IMR-90 (cell line): ENCODE results near the gene GKAP1.
"Not testable (repeated sequence)": the region's sequence is repeated elsewhere in the genome, so short reads cannot be mapped to it uniquely, and the experiment has no call there.

Experiments used
- BHLHE40 ChIP-seq: fragments of 150-350 bp; IDR thresholded peaks from 2 replicates; pipeline ENCODE4 v1.6.1; 2016; ENCODE audit warnings: mild to moderate bottlenecking, low read depth, low read length
- CEBPB ChIP-seq: IDR thresholded peaks from 2 replicates; pipeline ENCODE4 v1.6.1; 2012; ENCODE audit warnings: low read depth, low read length, improper control_type of control experiment
- FOS ChIP-seq: fragments of 150-350 bp; IDR thresholded peaks from 2 replicates; pipeline ENCODE4 v1.6.1; 2016; ENCODE audit warnings: low read depth, low read length
- MAFK ChIP-seq: IDR thresholded peaks from 2 replicates; pipeline ENCODE4 v1.6.1; 2012; ENCODE audit warnings: low read depth, low read length, improper control_type of control experiment
- POLR2A ChIP-seq: IDR thresholded peaks from 2 replicates; pipeline ENCODE4 v1.6.1; 2012; ENCODE audit warnings: mild to moderate bottlenecking, low read depth, low read length
- RAD21 ChIP-seq: IDR thresholded peaks from 2 replicates; pipeline ENCODE4 v1.6.1; 2012; ENCODE audit warnings: low read length, improper control_type of control experiment
- RCOR1 ChIP-seq: IDR thresholded peaks from 2 replicates; pipeline ENCODE4 v1.6.1; 2012; ENCODE audit warnings: mild to moderate bottlenecking, low read length, improper control_type of control experiment; ENCODE audit not compliant: insufficient replicate concordance
- RFX5 ChIP-seq: IDR thresholded peaks from 2 replicates; pipeline ENCODE4 v1.8.0; 2012; ENCODE audit warnings: low read depth, mild to moderate bottlenecking, low read length, moderate library complexity
- SMC3 ChIP-seq: fragments of 150-350 bp; IDR thresholded peaks from 2 replicates; pipeline ENCODE4 v1.6.1; 2016; ENCODE audit warnings: low read depth, mild to moderate bottlenecking, antibody characterized with exemption, low read length, moderate library complexity
- TF ChIP-seq, protein P1 (sequence below): conservative IDR thresholded peaks from 2 replicates; pipeline ENCODE4 v1.5.1; 2012; ENCODE audit warnings: mild to moderate bottlenecking, low read depth, low read length, improper control_type of control experiment
- TF ChIP-seq, protein P2 (sequence below): fragments of 150-350 bp; IDR thresholded peaks from 2 replicates; pipeline ENCODE4 v1.6.1; 2017; ENCODE audit warnings: mild to moderate bottlenecking, antibody characterized with exemption, low read length, low read depth
- TF ChIP-seq, protein P3 (sequence below): fragments of 150-350 bp; IDR thresholded peaks from 2 replicates; pipeline ENCODE4 v1.6.1; 2016; ENCODE audit warnings: low read depth, mild to moderate bottlenecking, low read length, moderate library complexity, borderline replicate concordance

DNA sequence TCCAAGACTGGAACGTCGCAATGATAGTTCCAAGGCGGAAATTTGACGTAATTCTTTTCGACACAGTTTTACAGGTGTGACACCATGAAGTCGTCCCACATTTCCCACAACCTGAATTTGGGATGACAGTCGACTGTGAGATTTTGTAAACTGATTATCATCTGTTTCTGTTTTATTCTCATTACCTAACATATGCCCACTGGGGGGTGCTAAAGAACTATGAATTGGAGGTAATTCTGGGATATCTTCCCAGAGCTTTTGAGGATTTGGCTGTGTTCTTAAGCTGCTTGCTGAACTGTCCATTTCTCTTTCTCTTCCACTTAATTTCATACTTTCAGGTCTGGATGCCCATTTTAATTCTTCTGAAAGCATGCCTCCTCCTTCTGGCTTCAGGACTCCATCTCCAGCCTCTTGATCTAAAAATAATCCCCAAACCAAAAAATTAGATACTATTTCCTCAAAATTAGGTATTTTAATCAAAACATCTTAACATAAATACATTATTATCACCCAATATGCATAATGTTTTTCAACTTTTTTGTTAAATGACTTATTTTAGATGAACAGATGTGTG lies 19.6 kb upstream of the GKAP1 start:
- TF ChIP-seq, protein P1, sequence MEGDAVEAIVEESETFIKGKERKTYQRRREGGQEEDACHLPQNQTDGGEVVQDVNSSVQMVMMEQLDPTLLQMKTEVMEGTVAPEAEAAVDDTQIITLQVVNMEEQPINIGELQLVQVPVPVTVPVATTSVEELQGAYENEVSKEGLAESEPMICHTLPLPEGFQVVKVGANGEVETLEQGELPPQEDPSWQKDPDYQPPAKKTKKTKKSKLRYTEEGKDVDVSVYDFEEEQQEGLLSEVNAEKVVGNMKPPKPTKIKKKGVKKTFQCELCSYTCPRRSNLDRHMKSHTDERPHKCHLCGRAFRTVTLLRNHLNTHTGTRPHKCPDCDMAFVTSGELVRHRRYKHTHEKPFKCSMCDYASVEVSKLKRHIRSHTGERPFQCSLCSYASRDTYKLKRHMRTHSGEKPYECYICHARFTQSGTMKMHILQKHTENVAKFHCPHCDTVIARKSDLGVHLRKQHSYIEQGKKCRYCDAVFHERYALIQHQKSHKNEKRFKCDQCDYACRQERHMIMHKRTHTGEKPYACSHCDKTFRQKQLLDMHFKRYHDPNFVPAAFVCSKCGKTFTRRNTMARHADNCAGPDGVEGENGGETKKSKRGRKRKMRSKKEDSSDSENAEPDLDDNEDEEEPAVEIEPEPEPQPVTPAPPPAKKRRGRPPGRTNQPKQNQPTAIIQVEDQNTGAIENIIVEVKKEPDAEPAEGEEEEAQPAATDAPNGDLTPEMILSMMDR, result 0 out of 2 replicates have a peak, but pooled peaks have one; percentile 11
- TF ChIP-seq, protein P2, sequence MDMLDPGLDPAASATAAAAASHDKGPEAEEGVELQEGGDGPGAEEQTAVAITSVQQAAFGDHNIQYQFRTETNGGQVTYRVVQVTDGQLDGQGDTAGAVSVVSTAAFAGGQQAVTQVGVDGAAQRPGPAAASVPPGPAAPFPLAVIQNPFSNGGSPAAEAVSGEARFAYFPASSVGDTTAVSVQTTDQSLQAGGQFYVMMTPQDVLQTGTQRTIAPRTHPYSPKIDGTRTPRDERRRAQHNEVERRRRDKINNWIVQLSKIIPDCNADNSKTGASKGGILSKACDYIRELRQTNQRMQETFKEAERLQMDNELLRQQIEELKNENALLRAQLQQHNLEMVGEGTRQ, result not testable (repeated sequence)
- not testable (repeated sequence) for TF ChIP-seq RFX5, POLR2A, FOS, CEBPB, BHLHE40, RCOR1, RAD21, MAFK
- TF ChIP-seq SMC3, result 0 out of 2 replicates have a peak, but pooled peaks have one; percentile 10
- TF ChIP-seq, protein P3, sequence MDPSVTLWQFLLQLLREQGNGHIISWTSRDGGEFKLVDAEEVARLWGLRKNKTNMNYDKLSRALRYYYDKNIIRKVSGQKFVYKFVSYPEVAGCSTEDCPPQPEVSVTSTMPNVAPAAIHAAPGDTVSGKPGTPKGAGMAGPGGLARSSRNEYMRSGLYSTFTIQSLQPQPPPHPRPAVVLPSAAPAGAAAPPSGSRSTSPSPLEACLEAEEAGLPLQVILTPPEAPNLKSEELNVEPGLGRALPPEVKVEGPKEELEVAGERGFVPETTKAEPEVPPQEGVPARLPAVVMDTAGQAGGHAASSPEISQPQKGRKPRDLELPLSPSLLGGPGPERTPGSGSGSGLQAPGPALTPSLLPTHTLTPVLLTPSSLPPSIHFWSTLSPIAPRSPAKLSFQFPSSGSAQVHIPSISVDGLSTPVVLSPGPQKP, result not testable (repeated sequence)
